Activated CD8-positive, alpha-beta memory T cell treated with anti-CD3 and anti-CD28 coated beads for 48 hours (primary cell): Measurements from ENCODE around the gene GABBR2.
"Not testable (repeated sequence)": the region's sequence is repeated elsewhere in the genome, so short reads cannot be mapped to it uniquely, and the experiment has no call there.

ENCODE experiments used
- DNase-seq, 3 experiments: peaks; one replicate each; pipeline ENCODE4 v3.0.0-alpha.2; 2020; ENCODE audit warnings: low read depth in 2 of 3, low spot score in 2 of 3

Gene GABBR2

GRCh38 chr9:98304381-98304780 is 404.4 kb downstream of the GABBR2 start:
- no peak for DNase-seq

GRCh38 chr9:98303633-98304125 is 405.1 kb downstream of the GABBR2 start:
- DNase-seq: no peak

GRCh38 chr9:98302938-98303632 is 405.6 kb downstream of the GABBR2 start:
- DNase-seq: no peak

GRCh38 chr9:98302150-98302549 is 406.6 kb downstream of the GABBR2 start:
- no peak for DNase-seq

- DNase-seq: no peak
Observed at GRCh38 chr9:98300611-98301010, 408.1 kb downstream of the GABBR2 start.

GRCh38 chr9:98298476-98298875 is 410.3 kb downstream of the GABBR2 start:
- no peak for DNase-seq

- no peak for DNase-seq
Observed at GRCh38 chr9:98295824-98296223, 412.9 kb downstream of the GABBR2 start.

GRCh38 chr9:98291820-98292219 is 416.9 kb downstream of the GABBR2 start:
- DNase-seq: no peak

GRCh38 chr9:98290411-98290810 is 418.3 kb downstream of the GABBR2 start:
- no peak for DNase-seq

GRCh38 chr9:98289614-98290201 is 419.0 kb downstream of the GABBR2 start:
- no peak for DNase-seq

GRCh38 chr9:98288881-98289280 is 419.9 kb downstream of the GABBR2 start:
- no peak for DNase-seq

GRCh38 chr9:98287384-98287783 is 421.4 kb downstream of the GABBR2 start:
- no peak for DNase-seq

GRCh38 chr9:98285446-98285845 is 423.3 kb downstream of the GABBR2 start:
- DNase-seq: no peak

- no peak for DNase-seq
Observed at GRCh38 chr9:98284754-98285153, 424.0 kb downstream of the GABBR2 start.

GRCh38 chr9:98283143-98283542 is 425.6 kb downstream of the GABBR2 start:
- DNase-seq: not testable (repeated sequence)

- DNase-seq: no peak
Observed at GRCh38 chr9:98281281-98281680, 427.5 kb downstream of the GABBR2 start.

- DNase-seq: no peak
Observed at GRCh38 chr9:98280574-98280973, 428.2 kb downstream of the GABBR2 start.

GRCh38 chr9:98280162-98280561 is 428.6 kb downstream of the GABBR2 start:
- DNase-seq: no peak

- DNase-seq: no peak
Observed at GRCh38 chr9:98276907-98277469, 431.7 kb downstream of the GABBR2 start.

GRCh38 chr9:98275159-98275558 is 433.6 kb downstream of the GABBR2 start:
- no peak for DNase-seq

GRCh38 chr9:98272083-98272482 is 436.7 kb downstream of the GABBR2 start:
- DNase-seq: no peak

GRCh38 chr9:98271479-98271878 is 437.3 kb downstream of the GABBR2 start:
- DNase-seq: no peak
